Subcutaneous abdominal adipose tissue (tissue), 5 donors: ENCODE measurements around the gene AGGF1.
"Not testable (repeated sequence)": the region's sequence is repeated elsewhere in the genome, so short reads cannot be mapped to it uniquely, and the experiment has no call there.

ENCODE experiments used
- H3K27ac ChIP-seq: one replicate; pipeline ENCODE4 v1.7.0; 2013; ENCODE audit warnings: low read depth, mild to moderate bottlenecking, inconsistent platforms, low read length, moderate library complexity
- H3K27me3 ChIP-seq, 5 donors: one replicate each; pipeline ENCODE4 v1.7.0; 2013; ENCODE audit warnings: low read length in 5 of 5, inconsistent platforms in 1 of 5; ENCODE audit not compliant: control insufficient read depth in 5 of 5, insufficient read depth in 4 of 5
- H3K36me3 ChIP-seq, 5 donors: one replicate each; pipeline ENCODE4 v1.7.0; 2013; ENCODE audit warnings: low read length in 5 of 5; ENCODE audit not compliant: control insufficient read depth in 5 of 5, insufficient read depth in 5 of 5
- H3K4me1 ChIP-seq, 5 donors: one replicate each; pipeline ENCODE4 v1.7.0; 2013; ENCODE audit warnings: low read length in 5 of 5, mild to moderate bottlenecking in 3 of 5, moderate library complexity in 1 of 5; ENCODE audit not compliant: control insufficient read depth in 5 of 5, insufficient read depth in 5 of 5
- H3K4me3 ChIP-seq, 5 donors: one replicate each; pipeline ENCODE4 v1.7.0; 2013; ENCODE audit warnings: low read length in 5 of 5, low read depth in 1 of 5
- H3K9ac ChIP-seq, 5 donors: one replicate each; pipeline ENCODE4 v1.7.0; 2013; ENCODE audit warnings: low read length in 5 of 5, mild to moderate bottlenecking in 4 of 5, moderate library complexity in 3 of 5
- H3K9me3 ChIP-seq, 5 donors: one replicate each; pipeline ENCODE4 v1.7.0; 2013; ENCODE audit warnings: low read length in 5 of 5; ENCODE audit not compliant: control insufficient read depth in 5 of 5
- donor health status: healthy.
- donor health status: healthy.
- donor health status: healthy.
- donor health status: healthy.
- donor health status: healthy.

The AGGF1 gene

DNA sequence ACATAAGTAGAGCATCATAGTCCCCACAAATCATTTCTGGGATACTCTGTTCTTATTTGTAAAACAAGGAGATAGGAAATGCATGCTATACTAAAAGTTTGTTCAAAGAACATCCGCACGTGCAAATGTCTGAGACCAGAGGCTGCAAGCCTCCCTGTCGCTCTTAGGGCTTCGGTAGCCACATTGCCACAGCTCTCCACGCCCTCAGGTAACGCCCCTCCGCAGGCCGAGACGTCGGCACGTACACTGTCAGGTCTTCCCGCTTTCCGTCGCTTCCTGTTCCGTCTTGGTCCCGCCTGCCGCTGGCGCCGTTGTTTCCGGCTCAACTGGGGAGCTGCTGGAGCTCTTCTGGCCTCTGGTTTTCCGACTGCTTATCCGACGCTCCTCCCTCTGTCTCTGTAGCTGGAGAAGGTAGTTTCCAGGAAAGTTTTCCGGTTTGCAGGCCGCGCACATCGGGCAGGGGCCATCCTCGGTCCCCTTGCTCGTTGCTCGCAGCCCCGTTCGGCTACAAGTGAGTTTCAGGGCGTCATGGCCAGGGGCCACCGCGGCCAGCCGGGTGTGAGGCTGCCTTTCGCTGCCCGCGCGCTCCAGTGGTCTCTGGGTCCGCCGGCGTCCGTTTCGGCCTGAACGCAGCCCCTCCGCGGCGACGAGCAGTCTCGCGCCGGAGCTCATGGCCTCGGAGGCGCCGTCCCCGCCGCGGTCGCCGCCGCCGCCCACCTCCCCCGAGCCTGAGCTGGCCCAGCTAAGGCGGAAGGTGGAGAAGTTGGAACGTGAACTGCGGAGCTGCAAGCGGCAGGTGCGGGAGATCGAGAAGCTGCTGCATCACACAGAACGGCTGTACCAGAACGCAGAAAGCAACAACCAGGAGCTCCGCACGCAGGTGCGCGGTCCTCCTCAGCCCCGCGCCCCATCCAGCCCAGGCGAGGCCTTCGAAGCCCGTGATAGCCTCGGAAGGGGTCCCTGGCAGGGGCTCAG is at the start of gene AGGF1:
TSS of gene AGGF1 (plus strand) at position 308 of the 975 bp plus-strand sequence. CDS start at position 671, 363 bp downstream.
- H3K36me3 ChIP-seq, result peaks cover under 1 to 7% (median 3%) of the 10 kb centered on the region in 5 donors
- H3K9ac ChIP-seq, result peak within 1 kb of the TSS; percentile 87 to 98 (median 97)
- H3K27me3 ChIP-seq, result no peaks in the 10 kb centered on the region
- peak within 1 kb of the TSS; percentile 72 to 98 (median 90) for H3K4me3 ChIP-seq
- H3K4me1 ChIP-seq, result peaks cover 3 to 23% (median 18%) of the 10 kb centered on the region in 5 donors
- peak within 1 kb of the TSS; percentile 87 for H3K27ac ChIP-seq
- H3K9me3 ChIP-seq, result no peaks in the 10 kb centered on the region

DNA sequence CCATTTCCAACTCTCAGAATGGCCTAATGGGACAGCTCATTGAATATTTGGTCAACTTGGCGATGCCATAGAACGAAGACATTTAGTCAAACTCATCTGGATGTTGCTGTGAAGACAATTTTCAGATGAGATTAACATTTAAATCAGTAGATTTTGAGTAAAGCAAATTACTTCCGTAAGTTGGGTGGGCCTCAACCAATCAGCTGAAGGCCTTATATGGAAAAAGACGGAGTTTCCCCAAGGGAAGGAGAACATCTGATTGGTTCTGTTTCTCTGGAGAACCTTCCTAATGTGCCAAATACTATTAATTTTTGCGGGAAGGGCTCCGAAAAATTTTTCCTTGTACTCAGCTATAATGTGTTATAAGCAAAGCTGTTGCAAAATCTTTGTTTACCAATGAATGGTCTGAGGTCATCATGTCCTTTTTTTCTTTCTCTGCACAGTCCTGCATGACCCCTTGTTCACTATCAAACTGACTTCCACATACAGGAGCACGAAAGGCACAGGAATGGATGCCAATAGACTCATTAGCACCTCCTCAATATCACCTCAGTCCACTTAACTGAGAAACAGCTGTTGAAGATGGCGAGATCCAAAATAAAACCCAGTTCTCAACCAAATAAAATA is 49.6 kb upstream of the AGGF1 start:
- H3K9me3 ChIP-seq, result no peaks in the 10 kb centered on the region
- no peaks in the 10 kb centered on the region for H3K27me3 ChIP-seq

DNA sequence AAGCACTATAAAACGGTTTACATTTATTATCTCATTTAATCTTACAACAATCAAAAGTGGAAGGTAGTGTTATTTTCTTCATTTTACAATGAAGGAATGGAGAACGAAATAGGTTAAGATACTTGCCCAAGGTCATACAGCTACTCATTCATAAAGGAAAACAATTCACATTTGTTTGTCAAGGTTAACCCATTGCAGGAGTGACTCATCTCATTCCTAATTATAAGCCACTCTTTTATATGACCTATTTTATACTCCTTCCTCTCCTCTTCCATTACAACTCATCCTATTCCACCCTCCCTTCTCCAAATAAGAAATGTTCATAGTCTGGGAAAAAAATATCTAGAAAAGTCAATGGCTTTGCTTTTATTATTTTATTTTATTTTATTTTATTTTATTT is 47.8 kb upstream of the AGGF1 start:
- no peaks in the 10 kb centered on the region for H3K9me3 ChIP-seq
- no peak overlapping the region for H3K9ac ChIP-seq
- H3K4me1 ChIP-seq, result peaks cover 0 to 3% (median 0%) of the 10 kb centered on the region in 5 donors
- H3K36me3 ChIP-seq, result no peaks in the 10 kb centered on the region
- H3K27ac ChIP-seq, result no peak overlapping the region
- H3K27me3 ChIP-seq, result no peaks in the 10 kb centered on the region
- no peak overlapping the region for H3K4me3 ChIP-seq

More for the DNA sequence above, 49.6 kb upstream of the AGGF1 start:
- Histone ChIP-seq H3K4me3 (no peak overlapping the region), H3K36me3 (peaks cover 0 to 3% (median 0%) of the 10 kb centered on the region in 5 donors), H3K9ac (no peak overlapping the region), H3K27ac (no peak overlapping the region), H3K4me1 (peaks cover 0 to 3% (median 0%) of the 10 kb centered on the region in 5 donors)

- Histone ChIP-seq H3K4me3 (no peak overlapping the region), H3K9ac (no peak overlapping the region), H3K27me3 (no peaks in the 10 kb centered on the region), H3K27ac (no peak overlapping the region), H3K9me3 (no peaks in the 10 kb centered on the region), H3K4me1 (peaks cover 0 to 3% (median 0%) of the 10 kb centered on the region in 5 donors), H3K36me3 (no peaks in the 10 kb centered on the region)
These were observed 46.7 kb upstream of the AGGF1 start for GRCh38 chr5:76983468-76983867.

DNA sequence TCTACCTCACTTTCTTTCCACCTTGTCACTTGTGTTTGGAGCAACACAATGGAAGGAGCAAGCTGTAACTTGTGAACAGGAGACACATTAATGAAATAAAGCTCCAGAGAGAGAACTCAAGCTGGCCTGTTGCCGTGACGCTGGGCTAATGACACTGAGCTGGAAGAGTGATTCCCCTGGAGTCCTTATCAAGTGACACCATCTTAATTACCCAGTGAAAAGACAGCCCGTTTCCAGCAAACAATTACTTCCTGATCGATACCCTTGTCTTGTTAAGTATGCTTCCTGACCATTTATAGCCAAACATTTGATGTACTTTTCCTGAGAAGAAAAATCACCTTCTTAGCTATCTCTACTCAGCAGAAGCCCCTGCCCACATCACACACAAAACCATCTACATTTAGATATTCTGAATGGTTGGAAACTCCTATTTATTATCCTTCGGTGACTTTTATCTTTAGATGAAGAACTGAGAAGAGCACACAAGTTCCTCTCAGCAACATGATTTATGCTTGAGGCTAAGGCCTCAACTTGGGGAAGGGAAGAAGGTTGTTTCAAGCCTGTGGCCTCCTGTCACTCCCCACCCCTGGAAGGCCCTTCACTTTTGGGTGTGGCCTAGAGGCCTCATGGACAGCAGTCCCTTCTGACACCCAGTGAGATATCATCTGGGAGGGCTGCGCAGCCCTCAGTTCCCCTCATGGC is 43.2 kb upstream of the AGGF1 start:
- Histone ChIP-seq H3K9ac (no peak overlapping the region), H3K36me3 (no peaks in the 10 kb centered on the region), H3K9me3 (no peaks in the 10 kb centered on the region), H3K27me3 (no peaks in the 10 kb centered on the region), H3K4me3 (no peak overlapping the region), H3K27ac (no peak overlapping the region), H3K4me1 (peaks cover 0 to 3% (median 0%) of the 10 kb centered on the region in 5 donors)

DNA sequence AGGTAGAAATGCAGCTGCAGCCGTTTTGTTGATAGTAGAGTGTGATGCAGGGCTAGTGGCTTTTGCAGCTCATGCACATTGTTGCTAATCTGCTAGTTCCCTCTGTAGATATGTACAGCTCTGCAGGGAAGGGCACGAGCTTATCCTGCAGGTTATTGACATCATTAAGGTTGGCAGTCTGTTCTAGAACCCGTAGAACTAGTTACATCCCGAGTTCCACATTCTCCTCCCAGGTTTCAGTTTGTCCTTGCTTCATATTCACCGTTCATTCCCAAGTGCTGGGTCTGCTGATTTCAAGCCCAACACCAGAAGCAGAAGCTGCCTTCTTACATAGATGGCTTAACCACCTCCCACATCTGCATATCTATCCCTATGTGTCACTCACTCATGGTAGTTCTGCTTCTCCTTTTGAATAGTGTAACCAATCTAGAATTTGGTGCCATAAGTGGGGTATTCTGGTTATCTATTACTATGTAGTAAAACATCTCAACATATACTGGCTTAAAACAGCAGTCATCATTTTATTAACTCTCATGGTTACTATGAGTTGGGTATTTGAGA is 39.2 kb upstream of the AGGF1 start:
- H3K4me1 ChIP-seq, result no peaks in the 10 kb centered on the region
- H3K9me3 ChIP-seq, result no peaks in the 10 kb centered on the region
- H3K27ac ChIP-seq, result no peak overlapping the region
- no peaks in the 10 kb centered on the region for H3K36me3 ChIP-seq
- H3K9ac ChIP-seq, result no peak overlapping the region
- H3K4me3 ChIP-seq, result no peak overlapping the region
- no peaks in the 10 kb centered on the region for H3K27me3 ChIP-seq

DNA sequence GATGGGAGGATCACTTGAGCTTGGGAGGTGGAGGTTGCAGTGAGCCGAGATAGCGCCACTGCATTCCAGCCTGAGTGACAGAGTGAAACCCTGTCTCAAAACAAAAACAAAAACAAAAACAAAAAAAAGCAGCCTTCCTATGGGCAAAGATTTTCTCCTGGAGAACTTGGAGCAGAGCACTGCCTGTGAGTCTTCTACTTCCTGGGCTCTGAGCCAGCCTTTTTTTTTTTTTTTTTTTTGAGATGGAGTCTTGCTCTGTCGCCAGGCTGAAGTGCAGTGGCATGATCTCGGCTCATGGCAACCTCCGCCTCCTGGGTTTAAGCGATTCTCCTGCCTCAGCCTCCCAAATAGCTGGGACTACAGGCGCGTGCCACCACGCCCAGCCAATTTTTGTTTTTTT is 36.8 kb upstream of the AGGF1 start:
- not testable (repeated sequence) for H3K27me3 ChIP-seq, H3K4me1 ChIP-seq, H3K4me3 ChIP-seq, H3K9ac ChIP-seq, H3K9me3 ChIP-seq, H3K27ac ChIP-seq, H3K36me3 ChIP-seq

GRCh38 chr5:76994337-76994736 is 35.9 kb upstream of the AGGF1 start:
- peaks cover 0 to 2% (median 0%) of the 10 kb centered on the region in 5 donors for H3K27me3 ChIP-seq
- H3K4me3 ChIP-seq, result no peak overlapping the region
- no peaks in the 10 kb centered on the region for H3K4me1 ChIP-seq
- no peak overlapping the region for H3K9ac ChIP-seq
- no peaks in the 10 kb centered on the region for H3K36me3 ChIP-seq
- no peak overlapping the region for H3K27ac ChIP-seq
- H3K9me3 ChIP-seq, result peaks cover 0 to 3% (median 0%) of the 10 kb centered on the region in 5 donors

- not testable (repeated sequence) for H3K27me3 ChIP-seq, H3K4me3 ChIP-seq, H3K9ac ChIP-seq, H3K9me3 ChIP-seq, H3K36me3 ChIP-seq, H3K4me1 ChIP-seq, H3K27ac ChIP-seq
These were observed 32.0 kb upstream of the AGGF1 start for GRCh38 chr5:76998251-76998650.
